Myocyte (in vitro differentiated cells): ENCODE data around the gene MCC. TPM values are rescaled to one million over a fixed set of nuclear protein-coding genes. Genes with fewer than 3 reads are reported as not detected.

ENCODE experiments used
- DNase-seq: peaks from one replicate; pipeline ENCODE4 v3.0.0-alpha.2; 2012; ENCODE audit warnings: low read depth
- total RNA-seq: library from RNA; depleted of rRNA; stranded (reverse); fragments of >200 nt; gene quantifications from 2 replicates; pipeline ENCODE4 v1.2.3, GENCODE V29; 2014

MCC gene
- total RNA-seq, 1 donor from 2014 or later, result 12.0 TPM

DNA sequence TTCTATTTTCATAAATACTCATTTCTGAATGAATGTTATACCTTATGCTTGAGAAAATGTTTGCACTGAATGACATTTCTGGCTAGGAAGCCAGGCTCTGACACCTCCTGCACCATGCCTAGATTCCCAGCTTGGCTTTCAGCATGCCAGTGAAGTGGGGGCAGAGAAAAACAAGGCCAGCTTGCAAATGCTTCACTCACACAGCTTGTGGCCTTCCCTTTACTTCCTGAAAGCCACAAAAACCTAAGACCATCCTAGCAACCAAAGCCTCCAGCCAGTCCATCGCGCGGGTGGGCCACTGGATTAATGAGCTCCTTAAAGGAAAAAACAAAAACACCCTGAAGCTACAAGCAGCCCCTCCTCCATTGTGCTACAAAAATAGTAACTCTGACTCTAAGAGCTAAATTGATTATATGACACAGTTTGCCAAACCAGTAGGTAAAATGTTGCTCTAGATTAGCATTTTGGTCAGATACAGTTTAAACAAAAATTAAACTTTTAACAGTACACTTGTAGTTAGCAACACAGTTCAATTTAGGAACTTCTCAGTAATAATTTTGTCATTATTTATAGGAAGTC lies 213.3 kb downstream of the MCC start:
- DNase-seq, result peak; percentile 49

DNA sequence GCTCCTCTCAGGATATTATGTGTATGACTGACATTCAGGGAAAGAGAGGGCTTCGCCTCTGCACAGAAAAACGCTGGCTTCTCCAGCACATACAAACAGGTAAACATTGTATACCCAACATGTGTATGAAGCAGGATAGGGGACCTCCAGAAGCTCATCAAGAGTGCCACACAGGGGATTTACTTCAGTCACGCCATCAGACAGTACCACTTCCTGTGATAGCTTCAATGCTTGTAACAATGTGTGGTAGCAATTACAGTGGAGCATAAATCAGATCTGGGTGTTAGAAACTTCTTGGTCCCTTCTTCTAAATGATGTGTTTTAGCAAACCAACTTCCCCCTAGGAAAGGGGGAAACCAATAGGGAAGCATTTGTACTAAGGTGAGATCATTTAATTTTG lies 214.3 kb downstream of the MCC start:
- DNase-seq, result no peak

DNA sequence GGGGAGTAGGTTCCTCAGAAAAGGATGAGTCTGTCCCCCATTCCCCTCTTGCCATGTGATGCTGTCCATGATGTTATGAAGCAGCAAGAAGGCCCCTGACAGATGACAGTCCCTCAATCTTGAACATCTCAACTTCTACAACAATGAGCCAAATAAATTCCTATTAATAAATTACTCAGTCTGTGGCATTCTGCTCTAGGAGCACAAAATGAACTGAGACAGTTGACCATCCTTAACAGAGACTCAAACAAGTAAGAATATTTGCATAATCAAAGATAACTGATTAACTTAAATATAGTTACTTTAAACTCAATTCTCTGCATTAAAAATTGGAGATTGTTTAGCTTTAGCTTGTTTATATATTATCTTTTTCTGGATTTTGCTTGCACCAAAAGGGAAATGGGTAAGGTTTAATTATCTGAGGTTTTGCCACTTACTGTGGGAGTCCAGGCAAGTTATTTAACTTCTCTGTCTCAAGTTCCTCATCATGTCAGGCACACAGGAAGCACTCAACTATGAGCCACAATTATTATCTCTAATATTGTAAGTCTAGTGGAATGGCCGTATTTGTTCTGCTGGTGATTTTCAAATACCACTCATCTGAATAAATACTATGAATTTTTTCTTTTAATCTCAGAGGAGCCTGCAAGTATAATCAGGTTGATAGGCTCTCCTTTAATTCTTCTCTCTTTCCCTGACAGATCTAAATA lies 216.4 kb downstream of the MCC start:
- DNase-seq, result no peak

- DNase-seq, result no peak
These were observed 217.2 kb downstream of the MCC start for GRCh38 chr5:113271015-113271414.

DNA sequence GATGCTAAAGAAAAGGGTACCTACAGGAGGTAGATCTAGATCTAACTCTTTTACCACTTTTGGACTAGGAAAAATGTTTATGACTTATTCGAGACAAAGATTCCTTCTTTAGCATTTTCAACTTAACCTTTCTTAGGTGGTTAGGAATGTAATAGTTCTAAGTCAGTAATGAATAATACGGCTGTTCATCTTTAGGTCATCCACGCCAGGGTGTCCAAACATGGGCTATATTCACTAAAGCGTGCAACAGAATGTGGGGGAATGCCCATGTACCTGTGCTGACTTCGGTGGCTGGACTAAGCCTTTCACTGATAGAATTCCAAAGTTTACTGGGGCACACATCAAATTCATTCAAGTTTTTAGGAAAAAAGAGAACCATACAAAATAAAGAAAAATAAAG lies 218.2 kb downstream of the MCC start:
- no peak for DNase-seq

DNA sequence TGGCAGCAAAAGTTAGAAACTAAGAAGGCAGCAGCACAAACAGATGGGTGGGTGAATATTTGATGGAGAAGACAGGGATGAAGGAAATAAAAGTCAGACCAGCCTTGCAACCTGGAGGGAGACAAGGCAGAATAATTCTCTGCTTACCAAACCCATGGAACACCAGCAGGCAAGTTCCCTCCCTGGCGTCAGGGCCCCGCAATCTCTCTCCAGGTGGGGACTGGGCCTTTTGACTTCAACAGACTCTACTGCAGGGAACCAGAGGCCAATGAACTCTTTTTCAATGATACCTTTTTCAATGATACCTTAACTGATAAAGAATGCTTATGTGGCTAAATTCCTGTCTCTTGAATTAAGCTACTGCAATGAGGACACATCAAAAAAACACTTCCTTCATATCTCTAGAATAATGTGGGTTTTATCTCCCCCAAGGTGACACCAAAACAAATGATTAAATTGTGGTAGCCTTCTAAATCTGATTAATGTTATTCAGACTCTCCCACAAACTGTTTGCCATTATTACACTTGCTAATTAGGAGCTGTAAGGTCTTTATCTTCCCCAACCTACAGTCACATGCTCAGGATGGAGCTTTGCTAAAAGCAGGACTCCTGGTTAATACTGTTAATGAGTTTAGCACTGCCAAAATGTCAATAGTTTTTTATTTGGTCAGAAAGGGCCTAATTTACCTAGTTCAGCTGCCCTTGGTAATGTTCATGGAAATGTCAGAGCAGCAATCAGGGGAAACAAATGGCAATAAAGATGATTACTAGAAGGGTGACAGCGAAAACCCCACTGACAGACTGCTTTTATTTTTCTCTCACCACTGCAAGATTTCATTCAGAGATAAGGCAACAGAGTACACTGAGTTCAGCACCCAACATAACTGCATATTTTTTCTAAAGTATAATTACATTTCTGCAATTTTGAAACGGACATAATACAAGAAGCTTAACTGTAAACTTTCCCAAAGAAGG lies 218.9 kb downstream of the MCC start:
- DNase-seq, result no peak

DNA sequence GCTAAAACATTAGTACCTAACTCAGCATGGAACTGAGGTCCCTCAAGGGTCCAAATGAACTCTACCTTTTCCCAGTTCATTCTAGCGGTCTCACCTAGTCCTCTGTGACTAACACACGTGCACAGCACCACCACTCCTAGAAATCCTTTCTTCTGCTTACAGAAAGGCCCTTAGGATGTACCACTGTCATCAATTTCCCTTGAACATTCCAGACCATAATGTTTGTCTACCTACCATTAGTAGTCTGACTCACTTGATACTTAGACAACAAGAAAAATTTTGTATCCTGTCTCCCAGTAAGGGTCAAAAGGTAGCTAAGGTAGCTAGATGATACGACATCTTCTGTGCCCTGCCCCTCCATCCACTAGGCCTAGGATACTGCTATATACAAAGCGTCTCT lies 220.0 kb downstream of the MCC start:
- no peak for DNase-seq

GRCh38 chr5:113267361-113267900 lies 220.8 kb downstream of the MCC start:
- DNase-seq, result no peak

DNA sequence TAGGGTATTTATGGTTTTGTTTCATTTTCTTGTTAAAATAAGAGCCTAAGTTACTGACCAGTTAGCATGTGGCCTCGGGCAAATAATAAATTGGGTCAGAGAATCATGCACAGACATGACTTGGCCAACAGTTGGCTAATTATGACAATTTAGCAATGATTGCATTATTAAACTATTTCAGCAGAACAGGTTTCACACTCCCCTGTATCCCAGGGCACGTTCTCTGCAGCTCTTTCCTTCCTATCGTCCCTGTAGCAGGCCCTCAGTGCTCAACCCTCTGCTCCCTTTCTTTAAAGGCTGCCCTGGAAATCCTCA lies 221.4 kb downstream of the MCC start:
- DNase-seq, result no peak

DNA sequence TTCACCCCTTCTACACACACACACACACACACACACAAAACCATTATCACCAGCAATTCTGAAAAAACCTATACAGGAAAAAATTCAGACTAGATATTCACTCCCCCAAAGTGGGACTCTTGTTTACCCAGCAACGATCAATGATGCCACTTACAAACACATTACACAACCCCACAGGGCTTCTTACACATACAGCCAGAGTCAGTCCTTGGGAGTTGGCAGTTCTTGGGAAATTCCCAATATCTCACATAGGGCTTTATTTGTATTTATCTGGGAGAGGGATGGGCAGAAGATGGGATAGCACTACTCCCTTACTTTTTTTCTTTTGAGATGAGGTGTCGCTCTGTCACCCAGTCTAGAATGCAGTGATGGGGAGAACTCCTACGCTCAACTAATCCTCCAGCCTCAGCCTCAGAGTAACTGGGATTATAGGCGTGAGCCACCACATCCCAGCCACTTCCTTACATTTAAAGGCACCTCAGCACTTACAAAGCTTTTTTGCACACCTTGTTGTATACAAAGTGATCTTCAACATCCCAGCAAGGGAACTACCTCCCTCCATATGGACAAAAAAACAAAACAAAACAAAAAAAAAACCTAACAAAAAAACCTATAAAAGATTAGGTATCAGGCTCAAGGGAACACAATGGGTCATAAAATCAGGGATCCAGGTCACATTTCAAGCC lies 221.9 kb downstream of the MCC start:
- no peak for DNase-seq

GRCh38 chr5:113265190-113265589 lies 223.1 kb downstream of the MCC start:
- DNase-seq, result no peak

GRCh38 chr5:113264046-113264445 lies 224.2 kb downstream of the MCC start:
- DNase-seq, result no peak

DNA sequence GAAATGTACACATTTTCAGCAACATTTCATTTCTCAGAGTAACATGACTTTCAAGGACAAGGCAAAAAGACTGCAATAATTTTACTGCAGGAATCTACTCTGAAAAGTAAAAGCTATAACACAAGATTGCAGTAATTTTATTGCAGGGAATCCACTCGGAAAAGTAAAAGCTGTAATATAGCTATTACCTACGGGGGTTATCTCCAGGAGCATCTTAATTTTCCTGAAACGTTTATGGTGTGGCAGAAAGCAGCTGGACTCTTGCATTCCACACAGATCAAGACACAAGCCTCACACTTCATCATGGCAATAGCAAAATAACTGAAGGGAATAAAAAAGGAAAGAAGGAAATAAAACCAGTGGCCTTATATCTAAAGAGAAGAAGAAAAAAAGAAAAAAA lies 224.7 kb downstream of the MCC start:
- DNase-seq, result no peak

GRCh38 chr5:113262674-113263073 lies 225.6 kb downstream of the MCC start:
- DNase-seq, result no peak

- DNase-seq, result no peak
These were observed 229.2 kb downstream of the MCC start for GRCh38 chr5:113259034-113259433.

DNA sequence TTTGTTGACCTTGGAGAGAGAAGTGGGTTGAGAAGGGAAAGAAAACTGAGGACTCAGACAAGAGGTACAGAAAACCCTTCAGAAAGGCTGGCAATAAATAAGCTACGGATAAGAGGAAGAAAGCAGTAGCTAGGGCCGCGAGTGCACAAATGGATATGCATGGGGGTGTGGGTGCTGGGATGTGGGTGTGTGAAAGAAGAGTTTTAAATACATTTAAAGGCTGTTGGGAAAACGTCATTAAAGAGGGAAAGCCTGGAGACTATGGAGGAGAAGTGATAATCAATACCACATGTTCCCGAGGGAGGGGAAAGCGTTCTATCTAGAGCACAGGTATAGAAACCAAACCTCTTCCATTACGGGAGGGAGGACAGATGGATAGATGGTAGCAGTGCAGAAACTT lies 230.7 kb downstream of the MCC start:
- DNase-seq, result no peak

DNA sequence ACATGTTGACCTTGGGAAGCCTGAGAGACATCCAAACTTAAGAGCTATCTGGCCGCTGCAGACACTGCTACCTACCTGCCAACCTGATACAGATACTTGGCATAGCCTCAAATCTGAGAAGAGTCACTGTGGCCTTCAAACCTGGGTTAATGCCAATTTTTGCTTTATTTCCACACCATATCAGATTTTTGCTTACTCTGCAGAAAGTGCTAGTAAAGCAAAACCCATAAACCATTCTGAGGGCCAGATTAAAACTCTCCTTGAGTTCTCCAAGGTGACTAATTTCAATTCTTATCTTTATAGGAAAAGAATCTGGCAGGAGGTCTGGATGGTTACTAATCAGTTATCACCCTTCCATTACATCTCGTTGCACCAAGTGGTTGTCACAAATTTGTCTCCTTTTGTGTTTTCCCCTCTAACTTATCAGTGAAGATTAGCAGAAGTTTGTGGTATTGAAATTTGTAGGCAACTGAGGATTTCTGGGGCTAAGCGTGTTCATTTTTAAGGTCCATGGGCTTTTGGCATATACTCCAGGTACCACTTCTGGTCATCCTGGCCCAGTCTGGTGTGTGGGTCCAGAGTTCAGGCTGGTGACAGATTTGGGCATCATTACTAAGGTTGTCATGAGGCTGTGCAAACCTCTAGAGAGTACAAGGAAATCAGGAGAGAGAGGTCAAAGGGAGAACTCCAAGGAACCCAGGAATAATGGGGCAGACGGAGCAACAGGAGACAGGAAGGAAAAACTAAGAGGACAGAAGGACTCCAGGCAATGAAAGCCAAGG lies 231.4 kb downstream of the MCC start:
- DNase-seq, result no peak

- DNase-seq, result no peak
These were observed 232.5 kb downstream of the MCC start for GRCh38 chr5:113255579-113256386.

DNA sequence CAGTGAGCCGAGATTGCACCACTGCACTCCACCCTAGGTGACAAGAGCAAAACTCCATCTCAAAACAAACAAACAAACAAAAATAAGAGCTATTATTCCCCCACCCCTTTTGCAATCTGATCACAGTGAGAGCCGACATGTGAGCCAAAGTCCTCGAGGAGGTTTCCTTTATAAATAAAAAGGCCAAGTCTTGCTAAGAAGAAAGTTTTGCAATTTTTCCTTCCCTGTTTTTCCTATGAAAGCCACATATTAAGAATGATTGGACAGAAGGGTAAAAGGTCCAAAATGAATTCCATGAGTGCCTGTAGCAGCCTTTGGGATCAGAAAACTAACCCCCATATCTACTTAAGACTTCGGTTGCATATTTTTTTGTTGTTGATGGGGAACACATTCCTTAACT lies 233.1 kb downstream of the MCC start:
- no peak for DNase-seq

DNA sequence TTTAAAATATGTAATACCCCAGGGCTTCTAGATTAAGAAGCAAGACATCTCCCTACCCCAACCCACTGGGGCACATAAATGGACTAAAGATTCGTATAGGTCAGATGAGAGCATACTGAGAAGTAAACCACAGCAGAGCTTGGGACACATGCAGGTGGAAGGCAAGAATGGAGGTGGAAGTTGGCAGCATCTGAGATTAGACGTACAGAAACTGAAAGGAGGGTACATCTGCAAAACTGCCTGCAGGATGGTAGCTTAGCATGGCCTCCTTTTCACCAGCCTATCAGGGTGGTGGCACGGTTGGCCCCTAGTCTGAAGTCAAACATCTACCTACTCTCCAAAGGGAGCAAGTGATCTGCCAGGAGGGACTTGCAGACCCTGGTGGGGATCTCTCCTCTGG lies 235.2 kb downstream of the MCC start:
- no peak for DNase-seq
